NCI-H2196 (cell line): ENCODE data around the gene RPTOR.

Source experiments
- DNase-seq: peaks from one replicate; lab custom pipeline; 2025; ENCODE audit not compliant: unreplicated experiment; lab: John Stamatoyannopoulos, UW

Gene RPTOR

GRCh38 chr17:80826346-80826954, 281.8 kb downstream of the RPTOR start:
- no peak for DNase-seq

- peak; percentile 51 for DNase-seq
Measured at GRCh38 chr17:80826955-80827645, 282.5 kb downstream of the RPTOR start.

GRCh38 chr17:80827646-80828643, 283.3 kb downstream of the RPTOR start:
- peak; percentile 32 for DNase-seq

- no peak for DNase-seq
Measured at GRCh38 chr17:80829166-80829813, 284.7 kb downstream of the RPTOR start.

- DNase-seq = no peak
Measured at GRCh38 chr17:80830020-80830780, 285.6 kb downstream of the RPTOR start.

- DNase-seq = no peak
Measured at GRCh38 chr17:80831491-80831890, 286.9 kb downstream of the RPTOR start.

GRCh38 chr17:80832266-80832676, 287.6 kb downstream of the RPTOR start:
- DNase-seq = peak; percentile 71

- peak; percentile 99 for DNase-seq
Measured at GRCh38 chr17:80832888-80833583, 288.4 kb downstream of the RPTOR start.

- no peak for DNase-seq
Measured at GRCh38 chr17:80833952-80834892, 289.6 kb downstream of the RPTOR start.

- no peak for DNase-seq
Measured at GRCh38 chr17:80834893-80835275, 290.2 kb downstream of the RPTOR start.

- no peak for DNase-seq
Measured at GRCh38 chr17:80835816-80836657, 291.4 kb downstream of the RPTOR start.

- no peak for DNase-seq
Measured at GRCh38 chr17:80836658-80836965, 292.0 kb downstream of the RPTOR start.

GRCh38 chr17:80836971-80837481, 292.4 kb downstream of the RPTOR start:
- DNase-seq = no peak

- no peak for DNase-seq
Measured at GRCh38 chr17:80837711-80838110, 293.1 kb downstream of the RPTOR start.

GRCh38 chr17:80838311-80839025, 293.8 kb downstream of the RPTOR start:
- no peak for DNase-seq

- DNase-seq = no peak
Measured at GRCh38 chr17:80839026-80839345, 294.3 kb downstream of the RPTOR start.

GRCh38 chr17:80839511-80839941, 294.9 kb downstream of the RPTOR start:
- DNase-seq = no peak
